NCI-H146 treated with DMSO at 0.1 percent for 48 hours (cell line): Measurements from ENCODE around the gene DENND4A.

Experiments used
- DNase-seq: peaks from one replicate; lab custom pipeline; 2025; ENCODE audit not compliant: unreplicated experiment; lab: John Stamatoyannopoulos, UW

Gene DENND4A

DNA sequence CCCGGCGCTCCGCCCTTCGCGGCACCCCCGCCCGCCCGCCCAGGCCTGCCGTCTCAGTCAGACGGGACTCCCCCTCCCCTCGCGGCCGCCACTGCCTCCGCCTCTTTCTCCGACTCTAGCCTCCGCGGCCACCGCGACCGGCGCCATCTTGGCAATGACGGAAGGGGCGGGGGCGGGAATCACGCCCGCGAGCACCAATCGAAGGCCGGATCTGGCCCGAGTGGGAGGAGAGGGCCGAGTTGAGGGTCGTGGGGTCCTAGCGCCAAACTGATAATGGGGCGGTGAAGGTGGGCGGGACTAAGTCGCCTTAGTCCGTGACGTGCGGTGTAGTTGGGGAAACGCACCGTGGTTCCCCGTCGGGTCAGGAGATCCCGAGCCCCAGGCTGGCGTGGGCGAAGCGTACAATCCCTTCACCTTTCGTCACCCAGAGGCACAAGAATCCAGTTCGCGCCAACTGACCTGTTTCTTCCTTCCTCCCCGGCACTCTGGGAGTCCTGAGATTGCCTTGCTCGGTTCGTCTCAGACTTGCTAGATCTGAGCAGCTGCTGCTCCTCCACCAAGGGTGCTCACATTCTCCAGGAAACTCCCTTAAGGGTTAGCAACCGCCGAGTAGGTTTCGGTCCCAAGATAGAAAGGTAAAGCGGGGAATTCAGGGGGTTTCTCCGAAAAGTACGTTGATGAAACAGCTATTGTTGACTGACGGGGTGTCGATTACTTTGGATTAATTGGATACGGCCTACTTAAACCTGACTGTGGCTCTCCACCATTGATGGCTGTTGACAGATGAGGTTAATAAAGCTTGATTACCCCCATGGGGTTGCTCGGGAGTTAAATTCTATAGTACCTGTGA lies at the start of gene DENND4A:
Gene DENND4A (minus strand): TSS at position 156 of the 850 bp plus-strand sequence. CDS start 35,843 bp downstream, outside the sequence.
- peak; percentile 89 for DNase-seq

- DNase-seq = no peak
These were observed 49.2 kb upstream of the DENND4A start for GRCh38 chr15:65841121-65841930.

DNA sequence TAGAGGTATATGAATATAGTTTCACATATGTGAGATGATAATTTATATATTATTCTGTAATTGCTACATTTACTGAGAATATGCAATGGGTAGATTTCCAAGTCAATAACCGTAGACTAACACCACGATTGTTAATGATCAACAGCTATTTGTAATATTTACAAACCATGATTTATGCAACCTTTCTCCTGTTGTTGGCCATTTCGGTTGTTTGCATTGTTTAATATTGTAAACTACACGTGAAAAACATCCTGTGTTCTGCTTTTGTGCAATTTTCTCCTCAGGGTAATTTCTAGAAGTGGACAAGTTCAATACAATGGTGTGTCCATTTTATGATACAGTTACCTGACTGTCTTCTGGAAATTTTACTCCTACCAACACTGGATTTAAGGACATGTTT lies 47.9 kb upstream of the DENND4A start:
- DNase-seq = no peak

DNA sequence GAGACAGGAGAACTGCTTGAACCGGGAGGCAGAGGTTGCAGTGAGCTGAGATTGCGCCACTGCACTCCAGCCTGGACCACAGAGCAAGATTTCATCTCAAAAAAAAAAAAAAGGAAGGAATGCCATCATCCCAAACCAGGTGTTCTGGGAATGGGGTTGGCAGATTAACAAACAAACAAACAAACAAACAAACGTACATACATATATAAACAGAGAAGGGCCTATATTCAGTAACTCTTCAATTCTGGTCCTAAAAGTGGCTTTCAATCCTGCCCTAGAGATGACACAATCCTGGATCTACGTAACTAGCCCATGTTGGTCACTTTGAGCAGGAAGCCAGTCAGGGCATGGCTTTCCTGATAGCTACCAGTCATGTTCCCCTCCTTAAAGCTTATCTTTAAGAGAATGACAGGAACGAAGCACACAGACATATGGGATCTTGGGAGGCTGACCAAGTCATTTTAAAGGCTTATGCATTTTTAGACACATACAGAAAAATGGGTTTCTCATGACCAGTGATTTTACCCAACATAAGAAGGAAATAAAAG lies 47.3 kb upstream of the DENND4A start:
- no peak for DNase-seq

GRCh38 chr15:65837301-65838294 lies 45.5 kb upstream of the DENND4A start:
- no peak for DNase-seq

- DNase-seq = no peak
These were observed 44.6 kb upstream of the DENND4A start for GRCh38 chr15:65836665-65837064.

- DNase-seq = no peak
These were observed 43.4 kb upstream of the DENND4A start for GRCh38 chr15:65835447-65835846.

DNA sequence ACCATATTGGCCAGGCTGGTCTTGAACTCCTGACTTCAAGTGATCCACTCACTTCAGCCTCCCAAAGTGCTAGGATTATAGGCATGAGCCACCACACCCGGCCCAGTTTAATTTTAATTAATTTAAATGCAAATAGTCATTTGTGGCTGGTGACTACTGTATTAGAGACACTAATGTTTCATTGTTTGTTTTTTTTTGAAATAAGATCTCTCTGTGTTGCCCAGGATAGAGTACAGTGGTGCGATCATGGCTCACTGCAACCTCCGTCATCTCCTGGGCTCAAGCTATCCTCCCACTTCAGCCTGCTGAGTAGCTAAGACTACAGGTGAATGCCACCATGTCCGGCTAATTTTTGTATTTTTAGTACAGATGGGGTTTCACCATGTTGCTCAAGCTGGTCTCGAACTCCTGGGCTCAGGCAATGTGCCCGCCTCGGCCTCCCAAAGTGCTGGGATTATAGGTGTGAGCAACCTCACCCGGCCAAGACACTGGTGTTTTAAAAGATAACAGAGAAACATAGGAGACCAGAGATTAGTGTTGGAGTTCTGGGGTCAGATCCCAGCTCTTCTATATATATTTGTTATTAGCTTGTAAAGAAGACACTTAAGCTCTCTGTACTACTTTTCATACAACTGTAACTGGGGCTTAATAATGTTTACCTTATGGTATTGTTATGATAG lies 42.6 kb upstream of the DENND4A start:
- DNase-seq = no peak

- DNase-seq = peak; percentile 67
These were observed 41.6 kb upstream of the DENND4A start for GRCh38 chr15:65833501-65834205.

GRCh38 chr15:65832549-65833364 lies 40.7 kb upstream of the DENND4A start:
- DNase-seq = peak; percentile 98

GRCh38 chr15:65829130-65829764 lies 37.2 kb upstream of the DENND4A start:
- DNase-seq = no peak

DNA sequence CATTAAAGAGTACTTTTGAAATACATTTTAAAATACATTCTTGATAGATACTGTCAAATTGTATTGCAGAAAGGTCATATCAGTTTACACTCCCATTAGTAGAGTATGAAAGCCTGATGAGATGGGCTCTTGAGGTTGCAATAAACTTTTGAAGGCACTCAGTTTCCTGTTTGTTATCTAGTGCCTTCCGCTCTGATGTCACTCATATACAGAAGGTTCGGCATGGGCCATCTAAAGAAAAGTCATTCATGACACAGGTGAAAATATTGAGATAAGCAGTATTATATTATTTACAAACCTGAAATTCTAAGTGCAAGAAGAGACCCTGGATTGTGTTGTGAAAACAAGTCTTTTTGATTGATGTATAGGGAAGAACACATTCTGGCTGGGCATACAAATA lies 36.5 kb upstream of the DENND4A start:
- DNase-seq = no peak

DNA sequence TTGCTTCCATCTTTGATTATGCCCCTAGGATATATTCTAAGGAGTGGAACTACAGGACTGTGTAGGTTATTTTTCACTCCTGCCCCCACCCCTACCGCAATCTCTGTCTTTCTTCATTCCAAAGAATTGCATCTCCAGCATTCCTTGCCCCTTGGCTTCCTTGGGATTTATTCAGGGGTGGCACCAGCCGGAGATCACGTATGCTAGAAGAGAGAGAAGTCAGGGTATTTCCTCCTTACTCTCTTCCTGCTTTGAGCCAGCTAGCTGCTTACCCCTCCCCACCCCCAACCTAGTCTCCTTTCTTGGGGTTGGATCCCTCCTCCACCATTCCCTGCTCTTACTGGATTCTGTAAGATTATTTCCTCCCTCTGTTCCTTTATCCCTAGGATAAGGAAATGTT lies 35.0 kb upstream of the DENND4A start:
- no peak for DNase-seq

GRCh38 chr15:65824941-65825544 lies 33.0 kb upstream of the DENND4A start:
- DNase-seq = no peak

- peak; percentile 59 for DNase-seq
These were observed 32.1 kb upstream of the DENND4A start for GRCh38 chr15:65824031-65824743.

DNA sequence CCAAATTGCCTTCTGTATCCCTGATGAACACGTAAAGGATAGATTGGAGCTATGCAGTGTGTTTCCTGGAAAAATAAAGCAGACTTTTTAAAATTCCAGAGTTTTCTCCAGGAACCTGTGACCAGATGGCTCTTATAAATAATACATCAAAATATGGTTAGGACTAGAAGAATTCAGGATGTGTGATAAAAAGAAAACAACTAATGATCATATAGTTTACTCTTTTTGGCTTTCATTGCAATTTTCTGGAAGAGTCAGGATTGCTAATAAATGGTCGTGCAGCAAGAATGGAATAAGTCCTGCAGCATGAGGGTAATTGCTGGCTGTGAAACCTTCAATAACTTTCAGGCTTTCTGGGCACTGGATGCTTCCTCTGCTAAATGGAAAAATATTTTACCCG lies 30.2 kb upstream of the DENND4A start:
- DNase-seq = no peak

DNA sequence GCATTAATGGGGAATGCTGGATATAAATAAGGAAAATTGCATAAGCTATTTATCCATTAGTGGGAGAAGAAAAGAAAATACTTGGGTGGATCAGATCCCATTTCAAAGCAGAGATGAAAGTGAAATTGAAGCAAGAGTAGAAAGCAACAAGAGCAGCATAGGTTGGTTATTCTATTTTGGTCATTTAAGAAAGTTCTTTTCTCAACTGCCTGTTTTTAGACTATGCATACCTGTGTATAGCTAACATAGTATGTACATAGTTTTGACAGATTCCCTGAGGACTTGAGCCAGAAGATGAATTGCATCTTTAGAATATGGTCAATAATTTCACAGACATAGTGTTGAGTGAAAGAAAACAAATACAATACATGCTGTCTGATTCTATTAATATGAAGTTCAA lies 29.0 kb upstream of the DENND4A start:
- DNase-seq = peak; percentile 67
